GM10248 (cell line): Measurements from ENCODE around the gene SATB2.

ENCODE experiments used
- CTCF ChIA-PET: fragments of 300-600 bp; sonication (Branson Sonifier 250); formaldehyde crosslinking; extraction: SDS; loops from one replicate; lab custom pipeline; 2021; ENCODE audit warnings: antibody characterized with exemption; lab: Yijun Ruan, JAX
- POLR2A ChIA-PET: fragments of 350-650 bp; sonication (Branson Sonifier 250); formaldehyde crosslinking; extraction: SDS; loops from one replicate; lab custom pipeline; 2020; ENCODE audit warnings: antibody characterized with exemption; lab: Yijun Ruan, JAX
- DNase-seq: peaks from one replicate; pipeline ENCODE4 v3.0.0; 2012; ENCODE audit errors: extremely low spot score
- TF ChIP-seq, protein P1 (sequence below): IDR thresholded peaks from 2 replicates; pipeline ENCODE4 v1.5.1; 2012; ENCODE audit warnings: mild to moderate bottlenecking, low read depth; ENCODE audit errors: extremely low read depth, missing control alignments, control extremely low read depth

The SATB2 gene

DNA sequence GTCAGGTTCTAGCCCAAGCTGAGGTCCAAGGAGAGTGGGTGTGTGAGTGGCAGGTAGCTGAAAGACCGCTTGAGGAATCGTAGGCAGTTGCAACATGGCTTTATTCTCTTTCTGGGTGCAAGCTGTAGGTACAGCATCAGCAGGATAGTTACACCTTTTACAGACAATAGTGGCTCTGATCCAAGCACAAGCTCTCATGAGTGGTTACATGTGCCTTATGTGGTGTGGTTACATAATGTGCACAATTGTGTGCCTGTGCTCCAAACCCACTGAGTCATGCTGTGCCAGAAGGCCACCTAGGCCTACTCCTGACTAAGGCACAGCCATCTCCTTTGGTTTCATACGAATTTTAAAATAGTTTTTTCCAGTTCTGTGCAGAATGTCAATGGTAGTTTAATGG lies 227.6 kb downstream of the SATB2 start:
- CTCF ChIA-PET: interaction anchor here (1.6 kb wide), 1 partner anchor 28 kb away, joined by 3 read pairs; no protein-coding TSS in a partner anchor
- POLR2A ChIA-PET: no interaction called here
- DNase-seq: no peak
- TF ChIP-seq, protein P1, sequence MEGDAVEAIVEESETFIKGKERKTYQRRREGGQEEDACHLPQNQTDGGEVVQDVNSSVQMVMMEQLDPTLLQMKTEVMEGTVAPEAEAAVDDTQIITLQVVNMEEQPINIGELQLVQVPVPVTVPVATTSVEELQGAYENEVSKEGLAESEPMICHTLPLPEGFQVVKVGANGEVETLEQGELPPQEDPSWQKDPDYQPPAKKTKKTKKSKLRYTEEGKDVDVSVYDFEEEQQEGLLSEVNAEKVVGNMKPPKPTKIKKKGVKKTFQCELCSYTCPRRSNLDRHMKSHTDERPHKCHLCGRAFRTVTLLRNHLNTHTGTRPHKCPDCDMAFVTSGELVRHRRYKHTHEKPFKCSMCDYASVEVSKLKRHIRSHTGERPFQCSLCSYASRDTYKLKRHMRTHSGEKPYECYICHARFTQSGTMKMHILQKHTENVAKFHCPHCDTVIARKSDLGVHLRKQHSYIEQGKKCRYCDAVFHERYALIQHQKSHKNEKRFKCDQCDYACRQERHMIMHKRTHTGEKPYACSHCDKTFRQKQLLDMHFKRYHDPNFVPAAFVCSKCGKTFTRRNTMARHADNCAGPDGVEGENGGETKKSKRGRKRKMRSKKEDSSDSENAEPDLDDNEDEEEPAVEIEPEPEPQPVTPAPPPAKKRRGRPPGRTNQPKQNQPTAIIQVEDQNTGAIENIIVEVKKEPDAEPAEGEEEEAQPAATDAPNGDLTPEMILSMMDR: no peak

DNA sequence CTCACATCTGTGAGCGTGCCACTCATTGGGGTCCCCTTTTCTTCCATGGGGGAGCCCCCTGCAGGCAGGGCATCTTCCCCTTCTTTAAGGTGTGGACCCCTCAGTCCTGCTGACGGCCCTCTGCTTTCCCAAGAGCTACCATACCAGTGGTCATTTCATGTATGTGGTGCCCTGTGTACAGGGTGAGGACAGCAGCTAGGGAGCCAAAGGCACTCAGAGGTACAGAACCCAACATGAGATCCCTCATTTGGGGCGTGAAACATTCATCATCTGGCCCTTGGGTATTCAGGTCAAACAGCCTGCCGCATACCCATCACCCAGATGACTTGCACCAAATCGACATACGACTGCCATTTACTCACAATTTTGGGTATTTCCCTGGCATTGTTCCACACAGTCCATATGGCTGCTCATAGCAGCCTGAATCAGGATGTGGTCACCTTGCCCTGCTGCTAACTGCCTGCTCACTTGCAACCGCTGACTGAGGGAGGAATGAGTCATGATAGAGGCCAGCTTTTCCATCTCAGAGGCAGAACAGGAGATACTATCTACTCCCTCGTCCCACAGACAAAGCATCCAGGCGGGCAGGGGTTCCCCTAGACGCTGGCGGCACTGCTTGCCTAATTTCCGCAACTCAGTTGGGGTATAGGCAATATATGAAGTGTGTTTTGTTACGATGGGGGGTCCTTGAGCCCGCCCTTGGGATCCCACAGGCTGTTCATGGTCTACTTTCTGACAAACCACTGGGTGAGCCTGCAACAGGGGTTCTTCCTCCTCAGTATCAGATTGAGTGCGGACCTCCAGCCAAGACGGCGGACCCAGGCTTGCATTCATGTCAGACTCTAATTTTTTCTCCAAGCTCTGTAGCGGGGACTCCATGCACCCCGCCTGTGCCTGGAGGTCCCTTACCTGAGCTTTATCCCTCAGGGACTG lies 228.6 kb downstream of the SATB2 start:
- TF ChIP-seq, protein P1: no peak
- no peak for DNase-seq
- CTCF ChIA-PET: interaction anchor here (1.6 kb wide), 1 partner anchor 29 kb away, joined by 3 read pairs; no protein-coding TSS in a partner anchor
- POLR2A ChIA-PET: no interaction called here

DNA sequence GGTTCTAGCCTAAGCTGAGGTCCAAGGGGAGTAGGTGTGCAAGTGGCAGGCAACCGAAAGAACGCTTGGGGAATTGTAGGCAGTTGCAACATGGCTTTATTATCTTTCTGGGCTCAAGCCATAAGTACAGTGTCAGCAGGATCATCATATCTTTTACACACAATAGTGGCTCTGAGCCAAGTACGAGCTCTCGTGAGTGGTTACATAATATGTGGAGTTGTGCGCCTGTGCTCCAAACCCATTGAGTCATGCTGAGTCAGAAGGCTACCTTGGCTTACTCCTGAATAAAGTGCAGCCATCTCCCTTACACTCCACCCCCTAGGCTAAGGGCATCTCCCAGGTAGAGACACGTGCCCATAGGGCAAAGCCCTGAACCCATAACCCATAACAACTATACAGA lies 233.9 kb downstream of the SATB2 start:
- ChIA-PET POLR2A (no interaction called here), CTCF (no interaction called here)
- DNase-seq: no peak
- TF ChIP-seq, protein P1: no peak

DNA sequence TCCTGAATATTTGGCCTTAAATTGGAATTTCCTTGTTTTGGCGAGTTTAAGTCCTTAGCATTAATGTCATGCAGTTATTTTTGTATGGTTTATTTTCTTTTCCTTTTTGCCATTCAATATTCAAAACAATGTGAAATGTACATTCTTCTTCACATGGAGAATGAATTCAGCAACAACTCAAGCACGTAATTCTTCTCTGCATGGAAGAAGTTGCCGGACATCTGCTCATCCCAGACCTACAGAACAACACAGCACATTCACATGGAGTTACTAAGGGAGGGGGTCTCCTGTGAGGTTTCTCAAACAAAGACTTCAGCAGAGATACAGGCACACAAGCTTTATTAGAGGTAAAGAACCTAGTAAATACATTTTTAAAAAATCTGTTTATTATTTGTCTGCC lies 236.8 kb downstream of the SATB2 start:
- ChIA-PET CTCF (no interaction called here), POLR2A (no interaction called here)
- DNase-seq: no peak
- TF ChIP-seq, protein P1: no peak

DNA sequence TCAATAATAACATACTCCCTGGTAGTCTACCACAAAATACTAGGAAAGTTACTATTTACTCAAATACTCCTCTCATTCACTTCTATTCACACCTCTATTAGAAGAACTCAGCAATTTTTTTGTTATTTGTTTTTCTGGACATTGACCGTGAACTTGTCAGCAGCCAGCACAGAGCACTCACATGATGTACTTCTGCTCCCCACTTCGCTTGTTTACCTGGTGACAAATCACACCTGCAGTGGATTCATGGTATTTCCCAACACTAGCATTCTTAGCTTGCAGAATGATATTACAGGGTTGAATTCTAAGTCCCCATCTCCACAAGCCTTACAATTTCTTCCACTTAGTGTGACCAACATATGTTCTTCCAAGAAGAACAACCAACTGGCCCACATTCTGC lies 238.2 kb downstream of the SATB2 start:
- TF ChIP-seq, protein P1: no peak
- no peak for DNase-seq
- ChIA-PET POLR2A (no interaction called here), CTCF (no interaction called here)
